Naive thymus-derived CD4-positive, alpha-beta T cell (primary cell): ENCODE measurements around the gene SIK2. TPM values are rescaled to one million over a fixed set of nuclear protein-coding genes. Genes with fewer than 3 reads are reported as not detected.

Experiments used
- ATAC-seq: fragments of 150-1000 bp; cut with Tn5 transposase; 2 replicates; pipeline ENCODE4 v1.10.0; 2021; ENCODE audit warnings: mild to moderate bottlenecking, moderate library complexity
- CTCF ChIA-PET: fragments of 350-600 bp; sonication (Branson Sonifier 250); formaldehyde crosslinking; loops from one replicate; lab custom pipeline; 2021; ENCODE audit warnings: antibody characterized with exemption; lab: Charles Lee
- POLR2A ChIA-PET: fragments of 350-600 bp; sonication (Branson Sonifier 250); formaldehyde crosslinking; loops from one replicate; lab custom pipeline; 2021; ENCODE audit warnings: antibody characterized with exemption, inconsistent platforms; lab: Charles Lee
- DNase-seq, 9 donors: peaks; one replicate each; pipeline versions ENCODE4 v3.0.0 to v3.0.0-alpha.2; 2020 to 2022; ENCODE audit warnings: mixed read lengths in 1 of 9
- H3K27ac ChIP-seq: one replicate; pipeline ENCODE4 v1.7.0; 2013; ENCODE audit warnings: mild to moderate bottlenecking, low read depth, low read length, moderate library complexity
- H3K27me3 ChIP-seq, 2 donors: one replicate each; pipeline ENCODE4 v1.7.0; 2013; ENCODE audit warnings: low read length in 2 of 2, mild to moderate bottlenecking in 2 of 2, moderate library complexity in 2 of 2; ENCODE audit not compliant: control insufficient read depth in 2 of 2, insufficient read depth in 2 of 2
- H3K36me3 ChIP-seq, 3 experiments: 1 replicate in 2 of 3; 2 replicates in 1 of 3; pipeline ENCODE4 v1.7.0; 2013; ENCODE audit warnings: low read length in 3 of 3, mild to moderate bottlenecking in 3 of 3, moderate library complexity in 1 of 3; ENCODE audit not compliant: insufficient read depth in 3 of 3, control insufficient read depth in 2 of 3
- H3K4me1 ChIP-seq, 2 donors: one replicate each; pipeline ENCODE4 v1.7.0; 2013; ENCODE audit warnings: low read length in 2 of 2, mild to moderate bottlenecking in 2 of 2, moderate library complexity in 1 of 2; ENCODE audit not compliant: control insufficient read depth in 2 of 2, insufficient read depth in 2 of 2
- H3K4me3 ChIP-seq: 2 replicates; pipeline ENCODE4 v1.7.0; 2013; ENCODE audit warnings: mild to moderate bottlenecking, low read length
- H3K9me3 ChIP-seq, 3 experiments: 1 replicate in 2 of 3; 2 replicates in 1 of 3; pipeline ENCODE4 v1.7.0; 2013; ENCODE audit warnings: low read length in 3 of 3; ENCODE audit not compliant: control insufficient read depth in 2 of 3
- H3K27ac Mint-ChIP-seq, 9 donors: one replicate each; pipeline ENCODE4 v1.8.0; 2020 to 2022; ENCODE audit warnings: mixed read lengths in 9 of 9, mild to moderate bottlenecking in 8 of 9, moderate library complexity in 5 of 9, inconsistent platforms in 2 of 9
- H3K27me3 Mint-ChIP-seq, 5 donors: one replicate each; pipeline ENCODE4 v1.8.0; 2021 to 2022; ENCODE audit warnings: mixed read lengths in 5 of 5, mild to moderate bottlenecking in 1 of 5
- H3K36me3 Mint-ChIP-seq, 5 donors: one replicate each; pipeline ENCODE4 v1.8.0; 2020 to 2022; ENCODE audit warnings: mixed read lengths in 5 of 5, mild to moderate bottlenecking in 3 of 5, inconsistent platforms in 1 of 5
- H3K4me1 Mint-ChIP-seq, 7 donors: one replicate each; pipeline ENCODE4 v1.8.0; 2020 to 2022; ENCODE audit warnings: mixed read lengths in 7 of 7, mild to moderate bottlenecking in 3 of 7, inconsistent platforms in 1 of 7
- H3K4me3 Mint-ChIP-seq, 10 donors: one replicate each; pipeline ENCODE4 v1.8.0; 2020 to 2022; ENCODE audit warnings: mild to moderate bottlenecking in 10 of 10, mixed read lengths in 10 of 10, moderate library complexity in 6 of 10, inconsistent platforms in 2 of 10
- H3K9me3 Mint-ChIP-seq, 11 donors: one replicate each; pipeline ENCODE4 v1.8.0; 2020 to 2022; ENCODE audit warnings: mixed read lengths in 11 of 11, mild to moderate bottlenecking in 4 of 11, inconsistent platforms in 1 of 11, moderate library complexity in 1 of 11
- intact Hi-C, 2 donors: fragments of 100-400 bp; cut with micrococcal nuclease; formaldehyde crosslinking; loops; one replicate each; pipeline ENCODE4 v1.15.1; 2023
- polyA plus RNA-seq, 2 donors: library from polyadenylated mRNA; unstranded; fragments of 300-500 nt; fragmentation: Illumina TruSeq; gene quantifications; one replicate each; pipeline ENCODE4 v1.2.3, GENCODE V29; 2021
- total RNA-seq, 6 experiments: library from RNA in 5 of 6; stranded (reverse) in 5 of 6; gene quantifications; 1 replicate in 5 of 6; 2 replicates in 1 of 6; pipeline ENCODE4 v1.2.3 and lab custom pipeline; 2021 to 2026

SIK2 gene
- total and polyA plus RNA-seq, 7 experiments from 2014 or later: 0.19 to 12.9 (median 9.4) TPM

- H3K4me3 ChIP-seq: no peak overlapping the region
- no peak for DNase-seq
- Mint-ChIP-seq H3K9me3 (peaks cover 0 to 3% (median 0%) of the 10 kb centered on the region in 11 donors), H3K27me3 (no peaks in the 10 kb centered on the region), H3K4me3 (no peak overlapping the region), H3K36me3 (peaks cover 28 to 66% (median 48%) of the 10 kb centered on the region in 5 donors), H3K4me1 (peaks cover 0 to 7% (median 2%) of the 10 kb centered on the region in 7 donors), H3K27ac (peak overlapping the region in 1 of 9 donors; percentile 65)
- peaks cover 9 to 82% (median 9%) of the 10 kb centered on the region in 3 experiments for H3K36me3 ChIP-seq
- H3K4me1 ChIP-seq: no peaks in the 10 kb centered on the region
- no peak for ATAC-seq
- H3K27ac ChIP-seq: no peak overlapping the region
- POLR2A ChIA-PET: no interaction called here
- H3K9me3 ChIP-seq: no peaks in the 10 kb centered on the region
- CTCF ChIA-PET: no interaction called here
- intact Hi-C loops: no loop called here
- no peaks in the 10 kb centered on the region for H3K27me3 ChIP-seq
Observed at GRCh38 chr11:111745719-111746504, 143.7 kb downstream of the SIK2 start.

- Mint-ChIP-seq H3K27me3 (no peaks in the 10 kb centered on the region), H3K27ac (peak overlapping the region in 2 of 9 donors; percentile 20 to 22), H3K36me3 (peaks cover 21 to 64% (median 48%) of the 10 kb centered on the region in 5 donors), H3K9me3 (peaks cover 0 to 3% (median 0%) of the 10 kb centered on the region in 11 donors), H3K4me3 (no peak overlapping the region), H3K4me1 (peaks cover 0 to 7% (median 2%) of the 10 kb centered on the region in 7 donors)
- Histone ChIP-seq H3K4me1 (no peaks in the 10 kb centered on the region), H3K4me3 (no peak overlapping the region), H3K9me3 (no peaks in the 10 kb centered on the region), H3K36me3 (peaks cover 9 to 86% (median 9%) of the 10 kb centered on the region in 3 experiments), H3K27ac (no peak overlapping the region), H3K27me3 (no peaks in the 10 kb centered on the region)
- ChIA-PET POLR2A (interaction anchor here (1.0 kb wide), 1 partner anchor 15 kb away, joined by 3 read pairs; no protein-coding TSS in a partner anchor), CTCF (no interaction called here)
- intact Hi-C loops: no loop called here
- ATAC-seq: no peak
- DNase-seq: no peak
Observed at GRCh38 chr11:111748035-111748804, 146.0 kb downstream of the SIK2 start.

DNA sequence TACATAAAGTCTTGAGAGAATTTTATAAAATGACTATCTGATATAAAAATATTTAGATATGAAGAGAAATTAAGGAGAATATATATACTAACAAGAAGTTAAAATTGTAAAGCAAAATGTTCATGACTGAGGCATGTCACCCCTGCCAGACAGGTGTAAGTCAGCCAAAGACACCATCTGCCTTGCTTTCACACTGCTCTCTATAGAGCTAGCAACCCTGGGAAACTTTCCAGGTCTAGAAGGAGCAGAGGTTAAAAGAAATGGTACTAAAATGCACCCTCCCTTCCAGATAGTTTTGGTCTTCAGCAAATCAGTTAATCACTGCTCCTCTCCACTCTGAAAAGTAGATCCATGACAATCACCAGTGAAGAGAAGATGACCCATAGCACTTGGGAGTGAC, 147.4 kb downstream of the SIK2 start:
- H3K27ac Mint-ChIP-seq: no peak overlapping the region
- H3K9me3 Mint-ChIP-seq: peaks cover 0 to 3% (median 0%) of the 10 kb centered on the region in 11 donors
- POLR2A ChIA-PET: no interaction called here
- no peak for DNase-seq
- H3K4me1 Mint-ChIP-seq: peaks cover 0 to 7% (median 2%) of the 10 kb centered on the region in 7 donors
- Histone ChIP-seq H3K27me3 (no peaks in the 10 kb centered on the region), H3K36me3 (peaks cover 4 to 84% (median 13%) of the 10 kb centered on the region in 3 experiments), H3K27ac (no peak overlapping the region), H3K4me3 (no peak overlapping the region), H3K9me3 (no peaks in the 10 kb centered on the region), H3K4me1 (no peaks in the 10 kb centered on the region)
- intact Hi-C loops: no loop called here
- peaks cover 16 to 58% (median 45%) of the 10 kb centered on the region in 5 donors for H3K36me3 Mint-ChIP-seq
- no peak for ATAC-seq
- H3K27me3 Mint-ChIP-seq: no peaks in the 10 kb centered on the region
- CTCF ChIA-PET: no interaction called here
- H3K4me3 Mint-ChIP-seq: no peak overlapping the region

DNA sequence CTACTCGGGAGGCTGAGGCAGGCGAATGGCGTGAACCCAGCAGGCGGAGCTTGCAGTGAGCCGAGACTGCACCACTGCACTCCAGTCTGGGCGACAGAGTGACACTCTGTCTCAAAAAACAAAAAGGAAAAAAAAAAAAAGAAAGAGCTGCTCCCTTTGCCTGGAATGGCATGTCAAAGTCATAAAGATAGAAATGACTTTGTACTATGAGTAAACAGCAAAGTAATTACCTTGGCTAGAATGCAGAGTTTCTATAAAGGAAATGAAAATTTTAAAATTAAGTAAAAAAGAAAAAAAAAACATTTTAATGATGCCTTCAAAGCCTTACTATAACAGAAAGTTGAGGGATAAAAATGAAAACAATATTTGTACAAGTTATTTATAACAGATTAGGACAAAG, 153.8 kb downstream of the SIK2 start:
- Mint-ChIP-seq H3K9me3 (no peaks in the 10 kb centered on the region), H3K36me3 (peaks cover 5 to 55% (median 34%) of the 10 kb centered on the region in 5 donors), H3K27me3 (no peaks in the 10 kb centered on the region), H3K4me3 (no peak overlapping the region), H3K27ac (no peak overlapping the region), H3K4me1 (peaks cover 0 to 5% (median under 1%) of the 10 kb centered on the region in 7 donors)
- ATAC-seq (no peak), DNase-seq (no peak)
- no peaks in the 10 kb centered on the region for H3K27me3 ChIP-seq
- ChIA-PET POLR2A (interaction anchor here (0.7 kb wide), 2 partner anchors 14 to 318 kb away, joined by 3 to 5 read pairs; partner anchors contain the start of gene PIH1D2), CTCF (interaction anchor here (1.3 kb wide), 1 partner anchor 11 kb away, joined by 5 read pairs; no protein-coding TSS in a partner anchor)
- intact Hi-C loops: no loop called here
- H3K27ac ChIP-seq: no peak overlapping the region
- no peaks in the 10 kb centered on the region for H3K4me1 ChIP-seq
- peaks cover 0 to 80% (median 16%) of the 10 kb centered on the region in 3 experiments for H3K36me3 ChIP-seq
- no peak overlapping the region for H3K4me3 ChIP-seq
- H3K9me3 ChIP-seq: no peaks in the 10 kb centered on the region

DNA sequence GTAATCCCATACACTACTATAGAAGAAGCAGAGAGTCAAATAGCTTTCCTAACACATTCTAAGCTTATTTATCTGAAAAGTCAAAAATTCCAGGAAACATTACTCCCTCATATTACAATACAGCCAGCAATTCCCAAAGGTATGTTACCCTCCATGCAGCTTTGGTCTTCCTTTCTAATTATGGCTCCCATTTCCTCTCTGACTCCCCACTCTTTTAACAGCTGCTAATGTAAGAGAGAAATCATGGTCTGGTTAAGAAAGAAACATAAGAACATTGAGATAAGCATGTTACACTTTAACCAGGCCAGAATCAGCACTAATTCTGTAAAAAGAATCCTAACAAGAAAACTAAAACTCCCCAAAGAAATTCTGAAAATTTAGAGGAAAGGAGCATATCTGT, 157.1 kb downstream of the SIK2 start:
- POLR2A ChIA-PET: no interaction called here
- no peaks in the 10 kb centered on the region for H3K4me1 ChIP-seq
- Mint-ChIP-seq H3K27me3 (no peaks in the 10 kb centered on the region), H3K9me3 (no peaks in the 10 kb centered on the region), H3K27ac (peak overlapping the region in 1 of 9 donors; percentile 9), H3K4me3 (no peak overlapping the region), H3K4me1 (peaks cover 11 to 29% (median 25%) of the 10 kb centered on the region in 7 donors), H3K36me3 (peaks cover 9 to 60% (median 40%) of the 10 kb centered on the region in 5 donors)
- ATAC-seq (no peak), DNase-seq (no peak)
- H3K36me3 ChIP-seq: peaks cover 0 to 71% (median 15%) of the 10 kb centered on the region in 3 experiments
- H3K27me3 ChIP-seq: no peaks in the 10 kb centered on the region
- no peak overlapping the region for H3K4me3 ChIP-seq
- no peak overlapping the region for H3K27ac ChIP-seq
- intact Hi-C loops: no loop called here
- CTCF ChIA-PET: no interaction called here
- no peaks in the 10 kb centered on the region for H3K9me3 ChIP-seq

- intact Hi-C loops: loop anchor here (10.0 kb wide), 2 partner anchors 325 to 385 kb away; partner anchors contain the start of genes POU2AF1 (in 1 of the 2), SDHD (in 1 of the 2) and TIMM8B (in 1 of the 2)
- peaks cover 0 to 1% of the 10 kb centered on the region in 2 donors for H3K4me1 ChIP-seq
- POLR2A ChIA-PET: no interaction called here
- Mint-ChIP-seq H3K4me1 (peaks cover 16 to 34% (median 30%) of the 10 kb centered on the region in 7 donors), H3K27ac (peak overlapping the region in 1 of 9 donors; percentile 9), H3K36me3 (peaks cover 9 to 57% (median 40%) of the 10 kb centered on the region in 5 donors), H3K9me3 (no peaks in the 10 kb centered on the region), H3K4me3 (no peak overlapping the region), H3K27me3 (no peaks in the 10 kb centered on the region)
- no peaks in the 10 kb centered on the region for H3K9me3 ChIP-seq
- peaks cover 0 to 68% (median 10%) of the 10 kb centered on the region in 3 experiments for H3K36me3 ChIP-seq
- ATAC-seq (no peak), DNase-seq (no peak)
- no peaks in the 10 kb centered on the region for H3K27me3 ChIP-seq
- no peak overlapping the region for H3K27ac ChIP-seq
- CTCF ChIA-PET: no interaction called here
- no peak overlapping the region for H3K4me3 ChIP-seq
Observed at GRCh38 chr11:111759778-111760407, 157.6 kb downstream of the SIK2 start.
